GM19397 (cell line): ENCODE measurements around the gene MIGA2.
"Not testable (repeated sequence)": the region's sequence is repeated elsewhere in the genome, so short reads cannot be mapped to it uniquely, and the experiment has no call there.

ENCODE experiments used
- ATAC-seq: cut with Tn5 transposase; IDR thresholded peaks from one replicate; pipeline ENCODE4 v1.9.1; 2021; ENCODE audit warnings: mild to moderate bottlenecking, moderate library complexity; ENCODE audit not compliant: unreplicated experiment

MIGA2 gene

GRCh38 chr9:129011170-129011569 is 25.3 kb upstream of the MIGA2 start:
- ATAC-seq: no peak

- ATAC-seq: no peak
Measured at GRCh38 chr9:129011761-129012181, 24.7 kb upstream of the MIGA2 start.

GRCh38 chr9:129012343-129012742 is 24.1 kb upstream of the MIGA2 start:
- ATAC-seq: no peak

GRCh38 chr9:129012893-129013448 is 23.5 kb upstream of the MIGA2 start:
- ATAC-seq: no peak

DNA sequence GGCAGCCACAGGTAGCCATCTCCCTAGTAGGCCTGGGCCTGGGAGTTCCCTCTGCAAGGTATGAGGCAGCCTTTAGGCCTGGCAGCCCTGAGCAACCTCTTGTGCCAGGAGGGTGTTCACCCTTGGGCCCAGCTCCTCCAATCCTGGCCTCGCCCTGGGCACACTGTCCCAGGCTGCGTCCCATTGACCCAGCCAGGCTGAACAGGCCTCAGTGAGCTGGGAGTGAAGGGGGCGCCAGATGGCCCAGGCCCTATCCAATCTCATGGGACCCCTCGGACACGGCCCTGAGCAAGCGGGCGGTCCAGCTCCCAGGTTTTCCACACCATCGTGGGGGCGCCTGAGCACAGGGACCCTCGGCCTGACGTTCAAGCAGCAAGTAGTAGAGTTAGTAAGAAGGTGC is 22.8 kb upstream of the MIGA2 start:
- no peak for ATAC-seq

GRCh38 chr9:129014124-129014523 is 22.3 kb upstream of the MIGA2 start:
- ATAC-seq: no peak

- ATAC-seq: no peak
Measured at GRCh38 chr9:129014608-129015007, 21.8 kb upstream of the MIGA2 start.

- ATAC-seq: peak; percentile 78
Measured at GRCh38 chr9:129021091-129021490, 15.3 kb upstream of the MIGA2 start.

DNA sequence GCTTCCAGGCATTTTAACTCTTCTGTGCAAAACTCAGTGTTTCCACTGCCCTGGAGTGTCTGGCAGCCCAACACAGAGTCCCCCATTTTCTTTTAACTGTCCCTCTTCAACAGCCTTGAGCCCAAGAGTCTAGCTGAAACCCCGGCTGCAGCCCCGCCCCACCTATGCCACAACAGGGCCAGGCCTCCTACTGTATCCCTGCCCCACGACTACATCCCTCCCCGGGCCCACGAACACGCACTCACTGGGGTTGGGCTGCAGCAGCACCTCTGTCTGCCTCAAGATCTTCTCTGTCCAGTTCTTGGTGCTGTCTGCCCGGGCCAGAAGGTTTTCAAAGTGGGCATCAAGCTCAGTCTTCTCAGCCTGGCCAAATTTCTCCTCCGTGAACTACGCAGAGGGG is 14.4 kb upstream of the MIGA2 start:
- no peak for ATAC-seq

- ATAC-seq: no peak
Measured at GRCh38 chr9:129023036-129023907, 13.2 kb upstream of the MIGA2 start.

GRCh38 chr9:129023908-129024233 is 12.6 kb upstream of the MIGA2 start:
- no peak for ATAC-seq

DNA sequence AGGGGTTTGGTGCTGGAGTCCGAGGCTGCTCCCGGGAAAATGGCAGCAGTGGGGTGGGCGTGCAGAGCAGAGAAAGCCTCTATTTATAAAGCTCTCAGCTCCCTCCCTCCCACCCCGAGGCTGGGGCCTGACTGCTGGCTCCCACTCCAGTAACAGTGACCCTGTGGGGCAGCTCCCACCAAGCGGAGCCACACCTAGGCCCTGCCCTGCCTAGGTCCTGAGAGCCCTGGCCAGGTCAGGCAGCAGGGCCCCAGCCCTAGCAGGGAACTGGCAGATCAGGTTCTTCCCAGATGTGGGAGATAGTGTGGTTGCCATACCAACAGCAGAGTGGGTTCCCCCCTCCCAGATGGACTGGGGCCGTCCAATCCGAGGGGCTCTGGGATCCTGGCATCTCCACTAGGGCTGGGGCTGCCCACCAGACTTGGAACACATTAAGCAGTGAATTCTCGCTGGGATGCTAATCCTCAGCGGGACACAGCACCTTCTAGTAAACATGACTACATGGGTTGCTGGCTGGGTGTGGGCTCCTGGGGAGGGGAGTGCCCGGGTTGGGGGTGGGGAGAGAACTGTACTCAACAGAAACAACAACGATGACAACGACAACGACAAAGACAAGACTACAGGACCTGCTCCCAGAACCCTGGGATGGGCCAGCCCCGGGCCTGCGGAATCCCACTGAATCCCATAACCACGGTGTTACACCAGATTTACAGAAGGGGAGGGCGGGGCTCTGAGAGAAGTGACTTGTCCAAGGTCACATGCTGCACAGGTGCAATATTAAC is 9.8 kb upstream of the MIGA2 start:
- ATAC-seq: no peak

GRCh38 chr9:129027224-129027684 is 9.2 kb upstream of the MIGA2 start:
- no peak for ATAC-seq

DNA sequence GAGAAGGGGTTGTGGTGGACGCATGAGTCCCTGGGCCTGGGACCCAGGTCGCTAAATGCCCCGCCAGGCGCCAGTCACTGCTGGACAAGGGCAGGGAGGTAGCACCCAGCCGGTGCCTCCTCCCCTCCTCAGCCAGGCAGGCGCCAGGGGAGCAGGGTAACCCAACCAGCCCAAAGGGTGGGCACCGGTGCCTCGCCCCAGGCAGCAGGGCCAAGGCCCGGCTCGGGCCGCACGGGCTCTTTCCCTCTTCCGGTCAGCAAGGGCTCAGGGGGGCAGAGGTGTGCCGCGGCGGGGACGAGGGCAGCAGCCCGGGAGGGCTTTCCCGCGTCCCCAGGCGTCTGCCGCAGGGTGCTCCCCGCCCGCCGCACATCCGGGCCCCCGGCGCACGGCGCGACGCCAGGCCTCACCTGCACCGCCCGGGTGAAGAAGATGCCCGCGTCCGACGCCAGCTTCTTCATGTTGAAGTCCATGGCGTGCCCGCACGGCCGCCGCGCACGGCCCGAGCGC is 8.7 kb upstream of the MIGA2 start:
- peak; percentile 41 for ATAC-seq

DNA sequence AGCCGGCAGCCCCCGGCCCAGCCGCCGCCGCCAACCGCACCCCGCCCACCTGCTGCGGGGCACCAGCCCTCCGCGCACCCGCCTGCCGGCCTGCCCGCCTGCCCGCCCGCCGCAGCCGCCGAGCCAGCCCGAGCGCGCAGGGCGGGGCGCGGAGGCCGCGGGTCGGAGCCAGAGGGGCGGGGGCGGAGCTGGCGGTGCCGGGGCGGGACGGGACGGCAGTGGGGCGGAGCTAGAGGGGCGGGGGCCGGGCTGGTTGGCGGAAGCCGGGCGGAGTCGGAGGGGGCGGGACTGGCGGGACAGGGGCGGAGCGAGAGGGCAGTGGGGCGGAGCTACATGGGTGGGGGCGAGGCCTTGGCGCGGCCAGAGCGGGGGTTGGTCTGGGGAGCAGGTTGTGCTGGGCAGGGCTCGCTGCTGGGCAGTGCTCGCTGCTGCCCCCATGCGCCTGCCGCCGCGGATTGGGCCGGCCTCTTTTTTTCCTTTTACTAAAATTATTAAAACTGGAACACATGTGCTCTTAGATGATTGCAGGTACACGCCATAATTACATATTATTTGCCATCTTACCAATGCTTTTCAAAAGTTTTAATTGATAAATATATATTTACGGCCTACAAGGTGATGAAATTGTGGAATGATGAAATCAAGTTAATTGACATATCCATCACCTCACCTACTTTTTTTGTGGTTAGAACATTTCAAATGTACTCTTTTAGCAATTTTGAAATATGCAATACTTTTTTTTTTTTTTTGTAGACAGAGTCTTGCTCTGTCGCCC is 8.0 kb upstream of the MIGA2 start, which contains the start of gene SH3GLB2:
SH3GLB2 (minus strand) TSS at position 140 of the 775 bp plus-strand sequence. CDS start 177 bp downstream, outside the sequence.
- peak; percentile 77 for ATAC-seq

GRCh38 chr9:129030191-129030590 is 6.2 kb upstream of the MIGA2 start:
- ATAC-seq: no peak

GRCh38 chr9:129031514-129031913 is 4.9 kb upstream of the MIGA2 start:
- no peak for ATAC-seq

DNA sequence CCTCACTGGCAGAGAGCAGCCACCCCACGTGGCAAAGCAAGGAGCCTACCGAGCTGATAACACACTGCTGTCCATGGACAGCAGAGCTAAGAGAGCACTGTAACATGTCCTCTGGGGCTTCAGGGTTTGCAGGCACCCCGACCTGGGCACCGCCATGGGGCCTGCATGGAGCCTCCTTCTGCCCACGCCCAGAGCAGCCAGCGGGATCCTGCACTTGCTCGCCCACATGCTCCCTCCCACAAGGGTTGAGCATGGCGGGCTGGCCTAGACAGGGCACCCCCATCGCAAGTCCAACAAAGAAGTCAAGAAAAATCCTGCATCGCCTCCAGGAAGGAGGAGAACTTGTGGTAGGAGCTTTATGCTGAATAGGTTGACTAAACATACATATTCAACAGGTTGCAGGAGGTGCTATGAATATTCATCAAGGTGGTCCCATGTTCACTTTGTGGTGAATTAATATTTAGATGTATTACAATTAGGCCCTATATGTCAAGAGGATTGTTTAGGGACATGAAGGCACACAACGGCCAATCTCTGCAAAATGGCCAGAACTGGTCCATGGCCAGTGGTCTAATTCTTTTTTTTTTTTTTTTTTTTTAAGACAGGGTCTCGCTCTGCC is 3.8 kb upstream of the MIGA2 start:
- no peak for ATAC-seq

GRCh38 chr9:129033216-129033615 is 3.2 kb upstream of the MIGA2 start:
- no peak for ATAC-seq

- ATAC-seq: not testable (repeated sequence)
Measured at GRCh38 chr9:129035838-129036237, 588 bp upstream of the MIGA2 start.
